ENCODE results near the gene EPN2. TPM values are rescaled to one million over a fixed set of nuclear protein-coding genes. Genes with fewer than 3 reads are reported as not detected.
"Not testable (repeated sequence)": the region's sequence is repeated elsewhere in the genome, so short reads cannot be mapped to it uniquely, and the experiment has no call there.

Gene EPN2
- polyA plus RNA-seq (2013, experiment 1 of 2): 41.2 TPM
- 41.9 TPM for polyA plus RNA-seq (2013, experiment 2 of 2)

- peak within 1 kb of the TSS; percentile 50 to 99 for H3K18ac ChIP-seq (ENCODE audit: low read depth in 1 of 2, low read length in 2 of 2)
- not testable (repeated sequence) for H3K9me3 ChIP-seq (ENCODE audit: control insufficient read depth, low read length); H3K27ac ChIP-seq (ENCODE audit: low read length, poor library complexity, severe bottlenecking); H3K4me1 ChIP-seq (ENCODE audit: control insufficient read depth, insufficient read depth, low read depth, low read length); H3K79me1 ChIP-seq (replicated peaks; ENCODE audit: low read length, poor library complexity, severe bottlenecking); H3K36me3 ChIP-seq (ENCODE audit: control insufficient read depth in 1 of 2, insufficient read depth in 2 of 2, low read depth in 1 of 2, low read length in 2 of 2); H2AK5ac ChIP-seq (ENCODE audit: low read length, severe bottlenecking); H3K27me3 ChIP-seq (ENCODE audit: control insufficient read depth in 1 of 2, insufficient read depth in 1 of 2, low read length in 2 of 2)
- H4K8ac ChIP-seq (ENCODE audit: low read length): peak within 1 kb of the TSS; percentile 29
- peak within 1 kb of the TSS; percentile 94 for H3K9ac ChIP-seq (ENCODE audit: low read length)
- H3K4me3 ChIP-seq (ENCODE audit: insufficient read depth in 1 of 2, low read depth in 1 of 2, low read length in 2 of 2): peak within 1 kb of the TSS; percentile 92 to 96
- H3K23ac ChIP-seq (ENCODE audit: low read length in 2 of 2): peak within 1 kb of the TSS in 1 of 2 experiments; percentile 93
- peak within 1 kb of the TSS; percentile 39 for H2BK120ac ChIP-seq (ENCODE audit: low read depth, low read length)
- peak within 1 kb of the TSS; percentile 78 for H3K4me2 ChIP-seq (ENCODE audit: low read length, poor library complexity, severe bottlenecking)
- peak within 1 kb of the TSS; percentile 95 to 99 for H3K14ac ChIP-seq (ENCODE audit: low read length in 2 of 2)
- peak within 1 kb of the TSS; percentile 32 for H2BK5ac ChIP-seq (ENCODE audit: low read depth, low read length, poor library complexity, severe bottlenecking)
- peak within 1 kb of the TSS; percentile 73 for H2BK15ac ChIP-seq (ENCODE audit: low read depth, poor library complexity, severe bottlenecking)
- peak within 1 kb of the TSS in 1 of 2 experiments; percentile 77 for H2BK12ac ChIP-seq (ENCODE audit: low read length in 2 of 2)
- DNase-seq: peak; percentile 43
- no CpG with 5 or more reads among the region's 31 CpGs for WGBS
- peak within 1 kb of the TSS; percentile 85 for H2AFZ ChIP-seq (ENCODE audit: low read depth, low read length)
- peak within 1 kb of the TSS; percentile 67 for H4K91ac ChIP-seq (ENCODE audit: low read length)
- peak within 1 kb of the TSS; percentile 79 to 96 for H3K4ac ChIP-seq (ENCODE audit: low read depth in 1 of 2, low read length in 2 of 2)
These were observed at the start of gene EPN2 for GRCh38 chr17:19237139-19237388. Gene EPN2 (plus strand): TSS chr17:19237366. CDS start chr17:19283120, 45,754 bp downstream.

DNA sequence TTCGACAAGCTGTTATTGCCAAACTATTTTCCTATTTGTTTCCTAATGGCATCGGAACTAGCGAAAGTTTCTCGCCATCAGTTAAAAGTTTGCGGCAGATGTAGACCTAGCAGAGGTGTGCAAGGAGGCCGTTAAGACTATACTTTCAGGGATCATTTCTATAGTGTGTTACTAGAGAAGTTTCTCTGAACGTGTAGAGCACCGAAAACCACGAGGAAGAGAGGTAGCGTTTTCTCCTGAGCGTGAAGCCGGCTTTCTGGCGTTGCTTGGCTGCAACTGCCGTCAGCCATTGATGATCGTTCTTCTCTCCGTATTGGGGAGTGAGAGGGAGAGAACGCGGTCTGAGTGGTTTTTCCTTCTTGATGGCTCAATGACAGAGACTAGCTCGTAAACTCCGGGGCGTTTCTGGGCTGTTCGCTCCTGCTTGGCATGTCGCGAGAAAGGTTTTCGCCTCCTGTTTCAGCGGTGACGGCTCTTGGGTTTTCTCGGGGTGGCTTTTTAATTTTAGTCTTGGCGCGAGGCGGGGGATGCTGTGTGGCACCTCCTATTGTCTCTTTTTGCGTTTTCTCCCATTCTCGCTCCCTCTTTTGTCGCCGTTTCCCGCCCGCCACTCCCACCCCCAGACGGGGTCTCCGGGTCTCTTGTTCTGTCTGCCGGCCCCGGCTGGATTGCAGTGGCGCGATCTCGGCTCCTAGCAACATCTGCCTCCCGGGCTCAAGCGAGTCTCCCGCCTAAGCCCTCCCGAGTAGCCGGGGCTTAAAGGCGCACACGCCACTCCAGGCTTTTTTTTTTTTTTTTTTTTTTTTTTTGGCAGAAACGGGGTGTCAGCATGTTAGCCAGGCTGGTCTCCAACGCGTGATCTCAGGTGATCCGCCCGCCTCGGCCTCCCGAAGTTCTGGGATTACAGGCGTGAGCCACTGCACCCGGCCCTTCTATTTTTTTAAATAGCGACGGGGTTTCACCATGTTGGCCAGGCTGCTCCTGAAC is 49.0 kb upstream of the EPN2 start:
- H3K4ac ChIP-seq (ENCODE audit: low read depth in 1 of 2, low read length in 2 of 2); H2AFZ ChIP-seq (ENCODE audit: low read depth, low read length); H3K79me1 ChIP-seq (replicated peaks; ENCODE audit: low read length, poor library complexity, severe bottlenecking); H3K36me3 ChIP-seq (ENCODE audit: control insufficient read depth in 1 of 2, insufficient read depth in 2 of 2, low read depth in 1 of 2, low read length in 2 of 2); H4K8ac ChIP-seq (ENCODE audit: low read length); H3K4me2 ChIP-seq (ENCODE audit: low read length, poor library complexity, severe bottlenecking); H3K9ac ChIP-seq (ENCODE audit: low read length); H2BK120ac ChIP-seq (ENCODE audit: low read depth, low read length); H3K4me3 ChIP-seq (ENCODE audit: insufficient read depth in 1 of 2, low read depth in 1 of 2, low read length in 2 of 2); H3K27me3 ChIP-seq (ENCODE audit: control insufficient read depth in 1 of 2, insufficient read depth in 1 of 2, low read length in 2 of 2); H3K14ac ChIP-seq (ENCODE audit: low read length in 2 of 2); H3K9me3 ChIP-seq (ENCODE audit: control insufficient read depth, low read length); H3K18ac ChIP-seq (ENCODE audit: low read depth in 1 of 2, low read length in 2 of 2); H2BK12ac ChIP-seq (ENCODE audit: low read length in 2 of 2); H3K4me1 ChIP-seq (ENCODE audit: control insufficient read depth, insufficient read depth, low read depth, low read length); H2BK15ac ChIP-seq (ENCODE audit: low read depth, poor library complexity, severe bottlenecking); H4K91ac ChIP-seq (ENCODE audit: low read length); H3K27ac ChIP-seq (ENCODE audit: low read length, poor library complexity, severe bottlenecking); H2AK5ac ChIP-seq (ENCODE audit: low read length, severe bottlenecking); H3K23ac ChIP-seq (ENCODE audit: low read length in 2 of 2); DNase-seq; H2BK5ac ChIP-seq (ENCODE audit: low read depth, low read length, poor library complexity, severe bottlenecking): not testable (repeated sequence)
- WGBS: no CpG with 5 or more reads among the region's 62 CpGs

DNA sequence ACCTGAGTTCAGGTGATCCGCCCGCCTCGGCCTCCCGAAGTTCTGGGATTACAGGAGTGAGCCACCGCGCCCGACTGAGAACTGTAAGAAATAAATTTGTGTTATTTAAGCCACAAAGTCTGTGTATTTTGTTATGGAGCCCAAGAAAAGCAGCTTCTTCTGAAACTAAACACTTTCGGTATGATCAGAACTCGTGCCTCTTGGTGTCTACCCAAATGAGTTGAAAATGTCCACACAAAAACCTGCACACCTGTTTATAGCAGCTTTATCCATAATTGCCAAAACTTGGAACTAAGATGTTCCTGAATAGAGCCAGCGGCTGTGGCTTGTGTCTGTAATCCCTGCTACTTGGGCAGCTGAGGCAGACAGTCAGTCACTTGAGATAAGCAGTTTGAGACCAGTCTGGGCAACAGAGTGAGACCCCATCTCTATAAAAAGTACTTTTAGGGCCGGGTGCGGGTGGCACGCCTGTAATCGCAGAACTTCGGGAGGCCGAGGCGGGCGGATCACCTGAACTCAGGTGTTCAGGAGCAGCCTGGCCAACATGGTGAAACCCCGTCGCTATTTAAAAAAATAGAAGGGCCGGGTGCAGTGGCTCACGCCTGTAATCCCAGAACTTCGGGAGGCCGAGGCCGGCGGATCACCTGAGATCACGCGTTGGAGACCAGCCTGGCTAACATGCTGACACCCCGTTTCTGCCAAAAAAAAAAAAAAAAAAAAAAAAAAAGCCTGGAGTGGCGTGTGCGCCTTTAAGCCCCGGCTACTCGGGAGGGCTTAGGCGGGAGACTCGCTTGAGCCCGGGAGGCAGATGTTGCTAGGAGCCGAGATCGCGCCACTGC is 48.1 kb upstream of the EPN2 start:
- not testable (repeated sequence) for H3K4me3 ChIP-seq (ENCODE audit: insufficient read depth in 1 of 2, low read depth in 1 of 2, low read length in 2 of 2); H3K9ac ChIP-seq (ENCODE audit: low read length); DNase-seq; H3K4me1 ChIP-seq (ENCODE audit: control insufficient read depth, insufficient read depth, low read depth, low read length); H2AFZ ChIP-seq (ENCODE audit: low read depth, low read length); H3K23ac ChIP-seq (ENCODE audit: low read length in 2 of 2); H2AK5ac ChIP-seq (ENCODE audit: low read length, severe bottlenecking); H2BK5ac ChIP-seq (ENCODE audit: low read depth, low read length, poor library complexity, severe bottlenecking); H3K18ac ChIP-seq (ENCODE audit: low read depth in 1 of 2, low read length in 2 of 2); H3K27me3 ChIP-seq (ENCODE audit: control insufficient read depth in 1 of 2, insufficient read depth in 1 of 2, low read length in 2 of 2); H4K8ac ChIP-seq (ENCODE audit: low read length); H3K9me3 ChIP-seq (ENCODE audit: control insufficient read depth, low read length); H3K36me3 ChIP-seq (ENCODE audit: control insufficient read depth in 1 of 2, insufficient read depth in 2 of 2, low read depth in 1 of 2, low read length in 2 of 2); H3K4ac ChIP-seq (ENCODE audit: low read depth in 1 of 2, low read length in 2 of 2); H2BK15ac ChIP-seq (ENCODE audit: low read depth, poor library complexity, severe bottlenecking); H3K4me2 ChIP-seq (ENCODE audit: low read length, poor library complexity, severe bottlenecking); H3K14ac ChIP-seq (ENCODE audit: low read length in 2 of 2); H4K91ac ChIP-seq (ENCODE audit: low read length); H3K79me1 ChIP-seq (replicated peaks; ENCODE audit: low read length, poor library complexity, severe bottlenecking); H3K27ac ChIP-seq (ENCODE audit: low read length, poor library complexity, severe bottlenecking); H2BK120ac ChIP-seq (ENCODE audit: low read depth, low read length); H2BK12ac ChIP-seq (ENCODE audit: low read length in 2 of 2)
- WGBS: no CpG with 5 or more reads among the region's 39 CpGs

Data from mesenchymal stem cell (in vitro differentiated cells and primary cell).